NT2/D1 (cell line): ENCODE measurements around the gene RNF220.

Experiments
- DNase-seq: peaks from one replicate; pipeline ENCODE4 v3.0.0-alpha.2; 2011; ENCODE audit warnings: low read depth, low spot score
- H3K27me3 ChIP-seq: 2 replicates; pipeline ENCODE4 v1.6.0; 2011; ENCODE audit warnings: mild to moderate bottlenecking; ENCODE audit not compliant: insufficient read length, insufficient read depth
- H3K36me3 ChIP-seq: 2 replicates; pipeline ENCODE4 v1.6.1; 2011; ENCODE audit warnings: mild to moderate bottlenecking, low read length, mixed read lengths; ENCODE audit not compliant: insufficient read depth, insufficient read length
- H3K4me1 ChIP-seq: 2 replicates; pipeline ENCODE4 v1.5.1; 2011; ENCODE audit not compliant: insufficient read depth, insufficient read length
- H3K4me3 ChIP-seq: 2 replicates; pipeline ENCODE4 v1.5.1; 2011; ENCODE audit warnings: low read depth; ENCODE audit not compliant: insufficient read length
- H3K9ac ChIP-seq: 2 replicates; pipeline ENCODE4 v1.6.0; 2011; ENCODE audit warnings: low read depth; ENCODE audit not compliant: insufficient read length
- H3K9me3 ChIP-seq: 2 replicates; pipeline ENCODE4 v1.5.1; 2011; ENCODE audit warnings: mild to moderate bottlenecking, low read length; ENCODE audit not compliant: insufficient read depth
- SUZ12 ChIP-seq: IDR thresholded peaks from 2 replicates; pipeline ENCODE4 v1.6.1; 2011; ENCODE audit not compliant: insufficient read length, insufficient read depth; ENCODE audit errors: extremely low read depth
- YY1 ChIP-seq: IDR thresholded peaks from 2 replicates; pipeline ENCODE4 v1.6.1; 2011; ENCODE audit not compliant: insufficient read length, insufficient read depth
- ZNF274 ChIP-seq: IDR thresholded peaks from 2 replicates; pipeline ENCODE4 v1.6.1; 2011; ENCODE audit warnings: mild to moderate bottlenecking, low read depth, low read length

The RNF220 gene

DNA sequence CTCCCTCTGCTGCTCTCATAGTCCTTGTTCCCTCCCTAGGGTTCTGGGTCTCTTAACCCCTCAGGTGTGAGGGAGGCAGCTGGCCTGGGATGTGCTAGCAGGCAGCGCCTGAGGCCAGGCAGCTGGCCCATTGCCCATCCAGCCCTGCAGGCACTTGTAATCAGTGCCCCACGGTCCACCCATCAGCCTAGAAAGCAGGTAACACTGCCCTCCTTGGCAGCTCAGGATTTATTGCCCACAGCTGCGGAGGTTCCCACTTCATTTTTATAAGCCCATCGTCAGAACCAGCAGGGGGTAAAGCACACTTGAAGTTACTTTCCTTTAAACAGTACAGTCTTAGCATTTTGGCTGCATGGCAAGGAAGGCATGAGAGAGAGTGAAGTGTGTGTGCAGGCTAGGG lies 198.7 kb downstream of the RNF220 start:
- peaks cover 27% of the 10 kb centered on the region for H3K27me3 ChIP-seq
- TF ChIP-seq SUZ12 = no peak
- no peak for TF ChIP-seq YY1
- TF ChIP-seq ZNF274 = no peak
- no peak for DNase-seq
- no peak overlapping the region for H3K4me3 ChIP-seq
- H3K9me3 ChIP-seq = no peaks in the 10 kb centered on the region
- no peaks in the 10 kb centered on the region for H3K36me3 ChIP-seq
- H3K9ac ChIP-seq = no peak overlapping the region
- H3K4me1 ChIP-seq = peaks cover 4% of the 10 kb centered on the region

DNA sequence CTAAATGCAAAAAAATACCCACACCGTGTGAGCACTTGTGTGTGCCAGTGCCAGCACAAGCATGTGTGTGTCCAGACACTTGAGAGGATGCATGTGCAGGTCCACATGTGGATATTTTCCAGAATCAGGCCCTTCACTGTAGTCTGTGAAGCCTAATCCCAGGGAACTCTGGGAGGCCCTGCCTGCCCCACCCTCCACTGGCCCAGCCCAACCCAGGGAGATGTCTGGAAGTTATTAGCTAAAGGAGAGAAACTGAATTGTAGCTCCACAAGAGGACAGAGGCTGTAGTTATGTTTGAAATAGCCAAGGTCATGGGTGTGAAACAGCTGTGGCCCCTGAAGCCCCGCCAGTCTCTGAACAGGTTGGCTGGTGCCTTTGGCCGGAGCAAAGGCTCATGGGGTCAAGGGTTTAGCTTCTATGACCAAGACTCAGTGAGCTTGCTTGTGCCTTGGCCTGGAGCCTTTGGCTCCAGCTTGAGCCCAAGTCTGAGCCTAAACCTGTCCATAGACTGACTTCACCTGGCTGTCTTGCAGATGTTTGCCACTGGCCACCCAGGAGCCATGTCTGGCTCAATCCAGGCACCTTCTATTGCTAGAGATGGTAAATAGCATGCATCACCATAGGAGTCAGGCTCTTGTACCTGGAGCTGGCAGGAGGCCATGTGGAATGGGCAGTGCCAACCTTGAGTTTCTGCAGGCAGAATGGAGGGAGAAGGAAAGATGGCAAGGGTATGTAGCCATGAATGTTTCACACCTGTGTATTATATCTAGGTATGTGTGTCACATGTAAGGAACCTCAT lies 199.3 kb downstream of the RNF220 start:
- no peak for TF ChIP-seq SUZ12
- TF ChIP-seq ZNF274 = no peak
- no peak for TF ChIP-seq YY1
- DNase-seq = no peak
- H3K27me3 ChIP-seq = peaks cover 27% of the 10 kb centered on the region
- peaks cover 4% of the 10 kb centered on the region for H3K4me1 ChIP-seq
- H3K4me3 ChIP-seq = no peak overlapping the region
- H3K36me3 ChIP-seq = no peaks in the 10 kb centered on the region
- no peak overlapping the region for H3K9ac ChIP-seq
- H3K9me3 ChIP-seq = no peaks in the 10 kb centered on the region

DNA sequence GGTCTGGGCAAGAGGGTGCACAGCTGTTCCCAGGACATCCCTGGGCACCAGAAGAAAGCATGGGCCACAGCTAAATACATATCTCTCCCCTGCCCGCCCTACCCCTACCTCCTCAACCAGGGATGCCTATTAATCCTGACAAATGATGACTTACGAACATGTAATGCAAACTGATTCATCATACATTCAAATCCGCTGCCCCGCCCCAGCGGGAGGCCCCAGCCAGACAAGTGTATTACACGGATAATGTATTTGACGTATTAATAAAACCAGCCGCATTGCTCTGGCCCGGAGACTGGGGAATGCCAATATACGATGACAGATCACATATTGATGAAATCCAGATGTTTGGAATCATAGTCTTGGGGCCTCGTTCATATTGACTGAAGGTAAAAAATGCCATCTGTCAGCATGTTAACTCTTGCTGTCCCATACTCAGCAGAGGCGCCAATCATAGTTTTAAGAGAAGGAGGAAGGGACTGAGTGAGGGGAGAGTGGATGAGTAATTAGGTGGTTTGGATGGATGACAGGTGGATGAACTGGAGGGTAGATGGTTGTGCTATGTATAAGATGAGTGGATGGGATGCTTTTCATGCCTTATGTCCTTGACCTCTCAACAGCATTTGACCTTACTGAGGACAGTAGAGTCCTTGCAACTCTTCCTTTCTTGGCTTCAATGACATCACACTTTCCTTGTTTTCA lies 201.0 kb downstream of the RNF220 start:
- no peak for DNase-seq
- Histone ChIP-seq H3K27me3 (peaks cover 14% of the 10 kb centered on the region), H3K9ac (no peak overlapping the region), H3K9me3 (no peaks in the 10 kb centered on the region), H3K4me3 (no peak overlapping the region), H3K36me3 (no peaks in the 10 kb centered on the region), H3K4me1 (peaks cover 16% of the 10 kb centered on the region)
- no peak for TF ChIP-seq YY1
- no peak for TF ChIP-seq ZNF274
- no peak for TF ChIP-seq SUZ12

DNA sequence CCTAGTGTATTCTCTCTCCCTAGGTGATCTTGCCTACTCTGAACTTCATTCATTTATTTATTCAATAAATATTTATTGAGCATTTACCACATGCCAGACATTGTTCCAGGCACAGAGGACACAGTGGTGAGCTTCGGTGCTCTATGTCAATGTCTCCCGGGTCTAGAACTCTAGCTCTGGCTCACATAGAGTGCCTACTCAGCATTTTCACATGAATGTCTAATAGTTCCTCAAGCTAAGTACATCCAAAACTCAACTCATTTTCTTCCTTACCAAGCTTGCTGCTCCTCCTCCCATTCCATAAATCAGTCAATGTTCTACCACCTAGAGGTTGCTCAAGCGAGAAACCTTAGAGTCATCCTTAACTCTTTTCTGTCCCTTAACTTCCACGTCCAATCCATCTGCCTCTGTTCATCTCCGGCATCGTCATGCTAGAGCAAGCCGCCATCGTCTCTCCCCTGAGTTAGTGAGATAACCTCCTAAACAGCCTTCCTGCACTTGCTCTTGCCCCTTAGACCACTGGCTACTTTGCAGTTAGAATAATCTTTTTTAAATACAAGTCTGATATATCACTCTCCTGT lies 201.7 kb downstream of the RNF220 start:
- no peak for DNase-seq
- Histone ChIP-seq H3K9me3 (no peaks in the 10 kb centered on the region), H3K36me3 (no peaks in the 10 kb centered on the region), H3K9ac (no peak overlapping the region), H3K27me3 (peaks cover 7% of the 10 kb centered on the region), H3K4me1 (peaks cover 16% of the 10 kb centered on the region), H3K4me3 (no peak overlapping the region)
- TF ChIP-seq SUZ12 (no peak), ZNF274 (no peak), YY1 (no peak)

DNA sequence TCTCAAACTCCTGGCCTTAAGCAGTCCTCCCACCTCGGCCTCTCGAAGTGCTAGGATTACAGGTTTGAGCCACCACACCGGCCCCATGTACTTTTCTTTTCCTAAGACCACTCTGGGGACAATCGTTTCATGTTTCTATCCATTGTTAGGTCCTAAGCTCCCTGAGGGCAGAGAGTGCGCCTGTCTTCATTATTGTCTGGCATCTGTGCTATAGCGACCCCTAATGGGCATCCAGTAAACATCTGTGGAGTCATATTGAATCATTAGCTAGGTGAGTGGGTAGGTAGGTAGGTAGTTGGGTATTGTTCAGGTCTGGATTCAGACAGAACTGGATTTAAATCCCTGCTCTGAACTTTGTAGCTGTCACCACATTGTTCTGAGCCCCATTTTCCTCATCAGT lies 203.1 kb downstream of the RNF220 start:
- Histone ChIP-seq H3K4me1 (peaks cover 16% of the 10 kb centered on the region), H3K9me3 (no peaks in the 10 kb centered on the region), H3K36me3 (no peaks in the 10 kb centered on the region), H3K27me3 (peaks cover 5% of the 10 kb centered on the region), H3K4me3 (no peak overlapping the region), H3K9ac (no peak overlapping the region)
- DNase-seq = no peak
- TF ChIP-seq ZNF274 (no peak), SUZ12 (no peak), YY1 (no peak)

DNA sequence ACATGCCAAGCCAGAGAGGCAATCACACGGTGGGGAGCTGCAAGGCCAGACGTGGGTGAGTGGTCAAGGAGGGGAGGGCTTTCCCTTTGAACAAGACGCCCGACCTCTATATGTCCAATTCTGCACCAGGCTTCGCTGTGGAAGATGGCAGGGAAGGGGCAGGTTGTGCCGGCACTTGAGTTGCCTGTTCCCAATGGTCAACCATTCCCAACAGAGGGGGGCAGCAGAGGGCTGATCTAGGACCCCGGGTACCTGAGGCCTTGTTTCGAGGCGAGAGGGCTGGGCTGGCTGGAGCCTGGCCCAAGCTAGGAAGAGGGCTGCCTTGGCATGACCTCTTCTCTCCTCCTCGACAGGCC lies 204.3 kb downstream of the RNF220 start:
- H3K27me3 ChIP-seq = peaks cover 5% of the 10 kb centered on the region
- H3K9ac ChIP-seq = no peak overlapping the region
- H3K9me3 ChIP-seq = no peaks in the 10 kb centered on the region
- DNase-seq = peak; percentile 66
- no peaks in the 10 kb centered on the region for H3K36me3 ChIP-seq
- peaks cover 12% of the 10 kb centered on the region for H3K4me1 ChIP-seq
- TF ChIP-seq ZNF274 (no peak), SUZ12 (no peak), YY1 (no peak)
- no peak overlapping the region for H3K4me3 ChIP-seq

DNA sequence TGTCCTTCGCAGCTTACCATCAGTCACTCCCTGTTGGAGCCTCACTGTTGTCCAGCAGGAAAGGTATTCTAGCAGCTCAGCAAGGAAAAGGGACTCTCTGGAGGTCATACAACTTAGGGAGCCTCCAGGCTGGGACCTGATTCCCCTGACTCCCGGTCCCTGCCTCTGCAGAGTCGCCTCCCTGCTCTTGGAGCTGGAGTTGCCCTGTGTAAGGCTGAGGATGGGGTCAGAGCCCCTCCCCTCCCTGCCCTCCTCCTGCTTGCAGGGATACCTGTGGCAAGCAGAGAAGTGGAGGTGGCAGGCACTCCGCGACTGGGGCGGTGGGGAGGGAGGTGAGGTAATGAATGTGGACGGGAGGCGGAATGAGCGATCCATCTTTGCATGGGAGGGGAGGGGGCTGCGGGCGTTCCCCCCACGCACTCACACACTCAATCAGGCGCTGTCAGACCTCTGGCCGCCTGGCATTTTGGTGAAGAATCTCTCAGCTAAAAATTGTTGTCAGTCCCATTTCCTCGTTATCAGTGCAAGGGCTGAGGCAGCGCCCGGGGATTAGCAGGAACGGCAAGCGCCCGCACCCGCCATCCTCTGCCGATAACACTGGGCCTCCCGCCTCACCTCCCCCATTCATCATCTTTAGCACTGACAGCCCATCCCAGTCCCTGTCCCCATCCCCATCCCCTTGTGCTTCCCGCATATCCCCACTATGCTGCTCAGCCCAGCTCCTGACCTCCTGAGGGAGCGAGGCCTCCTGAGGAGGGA lies 204.9 kb downstream of the RNF220 start:
- no peak overlapping the region for H3K9ac ChIP-seq
- H3K9me3 ChIP-seq = no peaks in the 10 kb centered on the region
- H3K36me3 ChIP-seq = no peaks in the 10 kb centered on the region
- peaks cover 12% of the 10 kb centered on the region for H3K4me1 ChIP-seq
- peaks cover 8% of the 10 kb centered on the region for H3K27me3 ChIP-seq
- no peak for DNase-seq
- no peak for TF ChIP-seq SUZ12
- no peak for TF ChIP-seq YY1
- no peak for TF ChIP-seq ZNF274
- no peak overlapping the region for H3K4me3 ChIP-seq
